ENCODE results near the gene KYAT1.

Gene KYAT1

GRCh38 chr9:128786681-128787601, 94.8 kb downstream of the KYAT1 start, which contains the start of gene TBC1D13:
TSS of gene TBC1D13 (plus strand) at chr9:128787253. CDS start at chr9:128787354, 101 bp downstream.
- peak; percentile 43 to 93 (median 82) for DNase-seq

GRCh38 chr9:128785427-128785826, 96.3 kb downstream of the KYAT1 start:
- no peak for DNase-seq
